HUES48 (cell line): ENCODE measurements around the gene GPR161.
"Not testable (repeated sequence)": the region's sequence is repeated elsewhere in the genome, so short reads cannot be mapped to it uniquely, and the experiment has no call there.

Experiments used
- H3K27ac ChIP-seq: one replicate; pipeline ENCODE4 v1.7.0; 2013; ENCODE audit warnings: low read depth, low read length, inconsistent platforms
- H3K27me3 ChIP-seq: 2 replicates; pipeline ENCODE4 v1.6.1; 2013; ENCODE audit warnings: mild to moderate bottlenecking, low read length; ENCODE audit not compliant: control insufficient read depth, insufficient read depth
- H3K36me3 ChIP-seq: 2 replicates; pipeline ENCODE4 v1.6.1; 2013; ENCODE audit warnings: low read length; ENCODE audit not compliant: control insufficient read depth, insufficient read depth
- H3K4me1 ChIP-seq: 2 replicates; pipeline ENCODE4 v1.6.1; 2013; ENCODE audit warnings: mild to moderate bottlenecking, low read length; ENCODE audit not compliant: control insufficient read depth, insufficient read depth
- H3K4me3 ChIP-seq: 2 replicates; pipeline ENCODE4 v1.5.1; 2013; ENCODE audit warnings: mild to moderate bottlenecking, low read depth, low read length
- H3K9ac ChIP-seq: 2 replicates; pipeline ENCODE4 v1.6.1; 2013; ENCODE audit warnings: mild to moderate bottlenecking, low read depth, low read length, moderate library complexity
- H3K9me3 ChIP-seq: 2 replicates; pipeline ENCODE4 v1.6.1; 2013; ENCODE audit warnings: low read length; ENCODE audit not compliant: control insufficient read depth, insufficient read depth

Gene GPR161

GRCh38 chr1:168164771-168165170 lies 28.0 kb upstream of the GPR161 start:
- H3K36me3 ChIP-seq, result no peaks in the 10 kb centered on the region
- no peak overlapping the region for H3K9ac ChIP-seq
- 0 out of 2 replicates have a peak, but pooled peaks cover 2% of the 10 kb centered on the region for H3K9me3 ChIP-seq

GRCh38 chr1:168163670-168164069 lies 26.9 kb upstream of the GPR161 start:
- no peak overlapping the region for H3K27ac ChIP-seq
- H3K9ac ChIP-seq, result no peak overlapping the region
- H3K4me1 ChIP-seq, result no peaks in the 10 kb centered on the region
- no peaks in the 10 kb centered on the region for H3K36me3 ChIP-seq
- H3K4me3 ChIP-seq, result no peak overlapping the region
- 0 out of 2 replicates have a peak, but pooled peaks cover 2% of the 10 kb centered on the region for H3K9me3 ChIP-seq
- no peaks in the 10 kb centered on the region for H3K27me3 ChIP-seq

More at GRCh38 chr1:168164771-168165170, 28.0 kb upstream of the GPR161 start:
- H3K27me3 ChIP-seq, result no peaks in the 10 kb centered on the region
- H3K4me3 ChIP-seq, result no peak overlapping the region
- H3K4me1 ChIP-seq, result no peaks in the 10 kb centered on the region
- H3K27ac ChIP-seq, result no peak overlapping the region

DNA sequence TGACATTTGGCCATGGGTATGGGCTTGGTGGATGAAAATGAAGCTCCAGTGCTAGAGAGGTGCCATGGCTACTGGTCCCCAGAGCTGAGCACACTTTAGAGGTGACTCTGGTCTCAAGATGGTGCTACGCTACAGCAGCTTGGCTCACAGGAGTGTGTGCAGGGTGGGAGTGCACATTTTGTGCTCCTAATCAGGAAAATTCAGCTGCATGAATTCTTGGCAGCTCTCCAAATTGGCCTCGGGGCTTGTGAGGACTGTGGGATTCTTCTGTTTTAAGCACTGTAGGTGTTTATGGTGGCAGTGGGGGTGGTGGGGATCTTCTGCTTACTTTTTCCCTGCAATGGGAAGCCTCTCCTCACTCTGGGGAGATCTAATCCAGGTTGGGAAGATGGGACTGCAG lies 24.7 kb upstream of the GPR161 start:
- Histone ChIP-seq H3K4me3 (no peak overlapping the region), H3K36me3 (no peaks in the 10 kb centered on the region), H3K9ac (no peak overlapping the region), H3K4me1 (no peaks in the 10 kb centered on the region), H3K27ac (no peak overlapping the region), H3K27me3 (no peaks in the 10 kb centered on the region), H3K9me3 (0 out of 2 replicates have a peak, but pooled peaks cover 2% of the 10 kb centered on the region)

- Histone ChIP-seq H3K36me3 (no peaks in the 10 kb centered on the region), H3K4me3 (no peak overlapping the region), H3K4me1 (no peaks in the 10 kb centered on the region), H3K27me3 (no peaks in the 10 kb centered on the region), H3K9me3 (0 out of 2 replicates have a peak, but pooled peaks cover 2% of the 10 kb centered on the region), H3K9ac (no peak overlapping the region), H3K27ac (no peak overlapping the region)
Observed at GRCh38 chr1:168159979-168160378, 23.2 kb upstream of the GPR161 start.

DNA sequence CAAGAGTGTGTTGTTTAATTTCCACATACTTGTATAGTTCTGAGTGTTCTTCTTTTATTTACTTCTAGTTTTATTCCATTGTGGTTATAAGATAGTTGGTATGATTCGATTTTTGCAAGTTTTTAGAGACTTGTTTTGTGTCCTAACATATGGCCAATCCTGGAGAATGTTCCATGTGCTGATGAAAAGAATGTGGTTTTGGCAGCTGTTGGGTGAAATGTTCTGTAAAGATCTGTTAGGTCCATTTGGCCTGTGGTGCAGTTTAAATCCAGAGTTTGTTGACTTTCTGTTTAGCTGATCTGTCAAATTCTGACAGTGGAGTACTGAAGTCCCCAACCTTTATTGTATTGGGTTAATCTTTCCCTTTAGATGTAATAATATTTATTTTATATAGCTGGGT lies 22.5 kb upstream of the GPR161 start:
- 0 out of 2 replicates have a peak, but pooled peaks cover 2% of the 10 kb centered on the region for H3K9me3 ChIP-seq
- H3K27me3 ChIP-seq, result no peaks in the 10 kb centered on the region
- no peaks in the 10 kb centered on the region for H3K36me3 ChIP-seq

GRCh38 chr1:168157638-168158037 lies 20.9 kb upstream of the GPR161 start:
- Histone ChIP-seq H3K36me3 (no peaks in the 10 kb centered on the region), H3K27me3 (no peaks in the 10 kb centered on the region), H3K9me3 (0 out of 2 replicates have a peak, but pooled peaks cover 2% of the 10 kb centered on the region), H3K27ac (no peak overlapping the region), H3K4me1 (no peaks in the 10 kb centered on the region), H3K4me3 (no peak overlapping the region), H3K9ac (no peak overlapping the region)

More for the DNA sequence above, 22.5 kb upstream of the GPR161 start:
- Histone ChIP-seq H3K9ac (no peak overlapping the region), H3K4me1 (no peaks in the 10 kb centered on the region), H3K27ac (no peak overlapping the region), H3K4me3 (no peak overlapping the region)

DNA sequence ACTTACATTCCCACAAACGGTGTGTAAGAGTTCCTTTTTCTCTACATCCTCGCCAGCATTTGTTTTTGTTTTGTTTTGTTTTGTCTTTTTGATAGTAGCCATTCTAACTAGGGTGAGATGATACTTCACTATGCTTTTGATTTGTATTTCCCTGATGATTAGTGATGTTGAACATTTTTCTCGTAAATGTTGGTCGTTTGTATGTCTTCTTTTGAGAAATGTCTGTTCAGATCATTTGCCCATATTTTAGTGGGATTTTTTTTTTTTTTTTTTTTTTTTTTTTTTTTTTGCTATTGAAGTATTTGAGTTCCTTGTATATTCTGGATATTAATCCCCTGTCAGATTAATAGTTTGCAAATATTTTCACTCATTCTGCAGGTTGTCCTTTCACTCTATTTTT lies 19.2 kb upstream of the GPR161 start:
- no peak overlapping the region for H3K4me3 ChIP-seq
- H3K9me3 ChIP-seq, result 0 out of 2 replicates have a peak, but pooled peaks cover 2% of the 10 kb centered on the region
- no peak overlapping the region for H3K9ac ChIP-seq
- H3K4me1 ChIP-seq, result no peaks in the 10 kb centered on the region
- no peaks in the 10 kb centered on the region for H3K36me3 ChIP-seq
- H3K27ac ChIP-seq, result no peak overlapping the region
- H3K27me3 ChIP-seq, result no peaks in the 10 kb centered on the region

DNA sequence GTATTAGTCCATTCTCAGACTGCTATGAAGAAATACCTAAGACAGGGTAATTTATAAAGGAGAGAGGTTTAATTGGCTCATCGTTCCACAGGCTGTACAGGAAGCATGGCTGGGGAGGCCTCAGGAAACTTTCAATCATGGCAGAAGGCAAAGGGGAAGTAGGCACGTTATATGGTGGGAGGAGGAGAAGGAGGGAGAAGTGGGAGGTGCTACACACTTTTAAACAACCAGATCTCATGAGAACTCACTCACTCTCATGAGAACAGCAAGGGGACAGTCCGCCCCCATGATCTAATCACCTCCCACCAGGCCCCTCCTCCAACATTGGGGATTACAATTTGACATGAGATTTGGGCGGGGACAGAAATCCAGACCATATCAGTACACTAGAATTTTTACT lies 18.0 kb upstream of the GPR161 start:
- not testable (repeated sequence) for H3K9me3 ChIP-seq, H3K36me3 ChIP-seq, H3K4me3 ChIP-seq, H3K4me1 ChIP-seq, H3K27me3 ChIP-seq, H3K9ac ChIP-seq, H3K27ac ChIP-seq

DNA sequence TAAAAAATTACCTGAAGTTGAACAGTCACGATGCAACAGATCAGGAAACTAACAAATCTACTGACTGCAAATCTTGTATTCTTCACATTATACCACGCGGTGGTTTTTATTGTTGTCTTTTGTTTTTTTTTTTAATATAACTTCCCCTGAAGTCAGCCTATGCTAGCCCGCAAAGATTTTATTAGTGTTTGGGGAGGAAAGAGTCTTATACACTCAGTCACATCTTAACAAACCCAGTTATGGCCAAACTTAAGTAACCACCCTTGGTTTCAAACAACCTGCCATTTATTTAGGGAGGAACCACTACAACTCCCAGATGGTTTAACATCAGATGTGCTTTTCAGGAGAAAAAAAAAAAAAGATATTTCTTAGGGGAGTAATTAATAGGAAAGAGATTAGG lies 15.2 kb upstream of the GPR161 start:
- no peaks in the 10 kb centered on the region for H3K36me3 ChIP-seq
- H3K9ac ChIP-seq, result no peak overlapping the region
- no peaks in the 10 kb centered on the region for H3K27me3 ChIP-seq
- no peak overlapping the region for H3K4me3 ChIP-seq
- H3K4me1 ChIP-seq, result no peaks in the 10 kb centered on the region
- H3K27ac ChIP-seq, result no peak overlapping the region
- no peaks in the 10 kb centered on the region for H3K9me3 ChIP-seq

- H3K9me3 ChIP-seq, result no peaks in the 10 kb centered on the region
- H3K9ac ChIP-seq, result no peak overlapping the region
- H3K4me1 ChIP-seq, result peaks cover 7% of the 10 kb centered on the region; the same call in 1 of the 2 replicates
- no peak overlapping the region for H3K27ac ChIP-seq
- no peaks in the 10 kb centered on the region for H3K36me3 ChIP-seq
- H3K27me3 ChIP-seq, result no peaks in the 10 kb centered on the region
- no peak overlapping the region for H3K4me3 ChIP-seq
Observed at GRCh38 chr1:168150283-168150682, 13.6 kb upstream of the GPR161 start.

DNA sequence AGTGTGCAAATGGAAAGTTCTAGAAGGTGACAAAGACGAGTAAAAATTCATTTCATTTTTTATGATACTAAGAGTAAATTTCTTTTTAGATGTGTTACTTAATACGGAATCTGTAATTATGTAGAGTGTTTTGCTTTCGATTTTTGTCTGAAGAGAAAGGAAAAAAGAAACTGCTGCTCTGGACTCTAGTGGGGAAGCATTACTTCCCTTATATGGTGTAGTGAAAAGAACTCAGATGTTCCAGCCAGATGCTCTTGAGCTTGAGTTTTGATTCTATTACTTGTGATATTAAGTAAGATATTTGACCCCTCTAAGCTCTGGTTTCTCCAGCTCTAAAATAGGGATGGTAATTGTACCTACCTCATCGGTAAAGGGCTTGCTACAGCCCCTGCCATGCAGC lies 12.2 kb upstream of the GPR161 start:
- H3K27ac ChIP-seq, result no peak overlapping the region
- no peaks in the 10 kb centered on the region for H3K9me3 ChIP-seq
- H3K4me3 ChIP-seq, result no peak overlapping the region
- H3K9ac ChIP-seq, result no peak overlapping the region
- H3K36me3 ChIP-seq, result no peaks in the 10 kb centered on the region
- peaks cover 7% of the 10 kb centered on the region; the same call in 1 of the 2 replicates for H3K4me1 ChIP-seq
- H3K27me3 ChIP-seq, result no peaks in the 10 kb centered on the region

- Histone ChIP-seq H3K27me3 (no peaks in the 10 kb centered on the region), H3K9ac (no peak overlapping the region), H3K27ac (no peak overlapping the region), H3K4me3 (no peak overlapping the region), H3K36me3 (no peaks in the 10 kb centered on the region), H3K9me3 (no peaks in the 10 kb centered on the region), H3K4me1 (peaks cover 7% of the 10 kb centered on the region; the same call in 1 of the 2 replicates)
Observed at GRCh38 chr1:168146626-168147025, 9.9 kb upstream of the GPR161 start.
